A549 (cell line): ENCODE data around the gene SCD.

ENCODE experiments used
- CTCF ChIP-seq: fragments of >200 bp; sonication (Bioruptor Twin); formaldehyde crosslinking; IDR thresholded peaks from 3 replicates; pipeline ENCODE4 v1.5.1; 2016
- HOXB5 ChIP-seq: fragments of 250-450 bp; sonication (Bioruptor Pico); IDR thresholded peaks from 2 replicates; pipeline ENCODE4 v1.5.0; 2020; ENCODE audit warnings: mild to moderate bottlenecking, moderate library complexity
- JUN ChIP-seq, 2 experiments: fragments of >200 bp; sonication (Bioruptor Twin); formaldehyde crosslinking; IDR thresholded peaks; 2 replicates in 1 of 2; 3 replicates in 1 of 2; pipeline ENCODE4 v1.6.1; 2016 to 2017
- KDM1A ChIP-seq: fragments of 200-600 bp; sonication (generic); IDR thresholded peaks from 2 replicates; pipeline ENCODE4 v1.6.1; 2016; ENCODE audit warnings: low read depth, mild to moderate bottlenecking
- RNF2 ChIP-seq: fragments of 200-600 bp; sonication (generic); IDR thresholded peaks from 2 replicates; pipeline ENCODE4 v1.6.1; 2016; ENCODE audit warnings: low read depth, mild to moderate bottlenecking, antibody characterized with exemption, moderate library complexity, borderline replicate concordance
- SREBF2 ChIP-seq: fragments of 450-650 bp; IDR thresholded peaks from 2 replicates; pipeline ENCODE4 v1.6.1; 2014; ENCODE audit warnings: mild to moderate bottlenecking, moderate library complexity
- TF ChIP-seq, protein P1 (sequence below): IDR thresholded peaks from 2 replicates; pipeline ENCODE4 v1.6.1; 2012

- TF ChIP-seq HOXB5 (CRISPR knock-in tag) (no peak), CTCF (no peak), JUN (IDR thresholded peaks at IDR 0.05) (no peak), SREBF2 (no peak), KDM1A (no peak), RNF2 (no peak)
- TF ChIP-seq, protein P1, sequence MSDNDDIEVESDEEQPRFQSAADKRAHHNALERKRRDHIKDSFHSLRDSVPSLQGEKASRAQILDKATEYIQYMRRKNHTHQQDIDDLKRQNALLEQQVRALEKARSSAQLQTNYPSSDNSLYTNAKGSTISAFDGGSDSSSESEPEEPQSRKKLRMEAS = no peak
These were observed 2.6 kb downstream of the SCD start for GRCh38 chr10:100349672-100350071.
